Measurements from ENCODE around the gene HOXB2.

The HOXB2 gene

DNA sequence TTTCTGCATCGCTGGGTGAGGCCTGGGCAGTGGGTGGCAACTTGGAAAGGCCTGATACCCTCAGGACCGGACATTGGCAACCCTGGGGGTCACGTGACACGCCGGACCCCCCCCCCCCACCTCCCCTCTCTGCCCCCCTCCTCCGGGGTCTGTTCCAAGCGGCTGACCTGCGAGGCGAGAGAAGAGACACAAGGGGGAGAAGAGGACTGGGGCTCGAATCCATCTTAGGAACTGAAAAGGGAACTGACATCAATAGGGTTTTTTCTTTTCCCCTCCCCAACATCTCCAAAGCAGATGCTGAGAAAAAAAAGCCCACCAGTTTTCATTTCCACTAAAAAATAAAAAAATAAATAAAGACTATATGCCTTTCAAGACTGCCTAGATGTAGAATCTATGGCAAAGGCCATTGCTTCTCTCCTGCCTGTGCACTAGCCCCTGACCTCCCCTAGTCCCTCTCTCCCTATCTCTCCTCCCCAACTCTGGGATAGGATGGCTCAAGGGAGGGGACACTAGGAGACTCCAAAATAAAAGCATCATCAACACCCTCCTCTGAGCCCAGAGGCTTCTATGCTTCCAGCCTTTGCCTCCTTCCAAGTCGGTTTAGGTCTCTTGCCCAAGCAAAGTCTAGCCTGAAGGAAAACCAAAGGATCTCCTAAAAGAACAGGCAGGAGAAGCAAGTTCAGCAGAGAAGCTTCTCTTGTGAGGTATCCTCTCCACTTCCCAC lies 7.7 kb upstream of the HOXB2 start:
- no peak for DNase-seq (ENCODE audit: low read depth in 2 of 2)

DNA sequence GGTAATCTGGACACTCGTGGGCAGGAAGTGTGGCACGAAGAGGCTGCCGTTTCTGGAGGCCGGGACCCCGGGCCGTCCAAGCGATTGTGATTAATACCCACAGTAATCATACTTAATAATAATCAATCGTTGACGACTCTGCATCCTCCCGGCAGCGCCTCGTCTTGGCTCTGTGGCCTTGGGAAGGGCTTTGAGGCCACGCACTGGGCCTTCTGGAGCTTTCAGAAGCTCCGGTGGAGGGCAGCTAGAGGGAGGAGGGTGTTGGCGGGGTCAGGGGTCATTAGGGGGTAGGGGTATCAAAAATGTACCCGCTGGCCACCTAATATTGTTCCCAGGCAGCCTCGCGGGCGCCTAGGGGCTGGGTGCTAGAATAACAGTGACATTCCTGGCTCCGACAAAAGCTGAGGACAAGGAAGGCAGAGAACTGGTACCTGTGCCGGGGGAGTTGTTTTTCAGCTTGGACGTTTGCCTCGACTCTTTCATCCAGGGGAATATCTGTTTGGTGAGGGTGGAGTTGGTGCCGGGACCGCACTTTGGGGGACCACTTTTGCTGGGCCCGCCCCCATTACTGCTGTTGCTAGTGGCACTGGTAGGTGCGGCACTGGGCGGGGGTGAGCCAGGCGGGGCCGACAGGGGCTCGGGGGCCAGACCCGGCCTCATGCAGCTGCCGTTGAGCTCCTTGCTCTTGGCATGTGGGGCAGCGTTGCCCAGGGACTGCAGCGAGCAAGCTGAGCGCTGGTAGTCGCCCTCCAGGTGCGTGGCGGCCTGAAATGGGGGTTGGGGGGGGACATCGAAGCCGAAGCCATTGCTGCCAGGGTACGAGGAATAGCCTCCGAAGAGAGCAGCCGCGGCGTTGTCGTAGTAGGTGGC lies 6.9 kb upstream of the HOXB2 start:
- no peak for DNase-seq (ENCODE audit: low read depth in 2 of 2)

DNA sequence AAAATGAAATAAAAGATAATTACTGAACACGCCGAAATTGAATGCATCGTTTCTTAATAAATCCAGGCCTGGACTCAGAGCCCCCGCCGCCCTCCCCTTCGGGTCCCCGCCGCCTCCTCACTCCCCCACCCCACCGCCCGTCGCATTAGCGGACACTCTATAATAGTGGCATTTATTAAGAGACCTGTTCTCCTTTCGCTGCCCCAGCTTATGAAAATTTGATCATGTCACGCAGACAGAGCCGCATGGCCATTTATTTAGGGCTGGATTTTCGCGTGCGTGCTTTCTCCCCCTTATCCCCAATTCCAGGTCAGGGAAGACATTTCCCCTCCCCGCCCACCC lies 6.3 kb upstream of the HOXB2 start:
- no peak for DNase-seq (ENCODE audit: low read depth in 2 of 2)

DNA sequence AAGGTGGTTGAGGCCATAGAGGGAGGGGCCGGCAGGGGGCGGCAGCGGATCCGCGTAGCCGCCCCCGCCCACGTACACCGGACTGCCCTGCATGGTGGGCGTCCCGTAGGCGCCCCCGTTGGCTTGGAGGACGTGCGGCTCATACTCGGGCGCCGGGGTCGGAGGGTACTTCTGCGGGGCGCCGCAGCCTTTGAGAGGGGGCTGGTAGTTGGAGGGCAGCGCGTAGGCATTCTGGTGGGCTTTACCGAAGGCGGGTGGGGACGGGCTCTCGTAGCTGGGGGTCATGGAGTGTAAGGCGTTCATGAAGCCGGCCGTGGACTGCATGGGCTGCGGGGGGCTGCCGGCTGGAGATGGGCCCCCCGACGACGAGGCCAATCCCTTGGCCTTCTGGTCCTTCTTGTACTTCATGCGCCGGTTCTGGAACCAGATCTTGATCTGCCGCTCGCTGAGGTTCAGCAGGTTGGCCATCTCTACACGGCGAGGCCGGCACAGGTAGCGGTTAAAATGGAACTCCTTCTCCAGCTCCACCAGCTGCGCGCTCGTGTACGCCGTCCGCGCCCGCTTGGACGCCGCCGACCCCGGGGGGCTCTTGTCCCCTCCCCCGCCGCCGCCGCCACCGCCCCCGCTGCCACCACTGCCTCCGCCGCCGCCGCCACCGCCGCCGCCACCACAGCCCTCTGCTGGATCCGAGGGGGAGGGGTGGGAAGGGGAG lies 5.7 kb upstream of the HOXB2 start:
- DNase-seq (ENCODE audit: low read depth in 2 of 2) = no peak

DNA sequence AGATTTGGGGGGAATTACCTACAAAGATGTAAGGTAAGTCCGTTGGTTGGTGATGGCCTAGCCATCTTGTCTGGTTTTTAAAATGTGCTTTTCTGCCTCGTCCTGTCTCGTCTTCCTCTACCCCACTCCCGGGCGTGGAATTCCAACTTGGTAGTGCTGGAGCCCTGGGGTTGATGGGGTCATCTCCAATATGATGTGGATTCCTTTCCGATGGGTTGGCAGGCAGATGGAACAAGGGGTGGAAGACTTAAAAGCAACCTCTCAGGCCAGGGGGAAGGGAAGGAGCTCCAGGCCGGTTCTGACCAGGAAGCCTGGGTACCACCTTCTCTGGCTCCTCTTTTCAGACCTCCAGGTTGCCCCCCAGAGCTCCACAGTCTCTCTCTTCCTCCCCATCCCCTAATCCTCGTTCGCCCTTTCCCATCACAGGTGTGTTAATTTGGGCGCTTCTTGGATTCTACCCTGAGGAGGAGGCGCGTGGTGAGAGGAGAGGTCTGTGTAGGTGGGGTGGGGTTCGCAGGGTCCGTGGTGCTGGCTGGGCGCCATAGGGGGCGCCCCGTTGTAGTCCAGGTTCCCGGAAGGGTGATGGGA lies 5.1 kb upstream of the HOXB2 start:
- no peak for DNase-seq (ENCODE audit: low read depth in 2 of 2)

DNA sequence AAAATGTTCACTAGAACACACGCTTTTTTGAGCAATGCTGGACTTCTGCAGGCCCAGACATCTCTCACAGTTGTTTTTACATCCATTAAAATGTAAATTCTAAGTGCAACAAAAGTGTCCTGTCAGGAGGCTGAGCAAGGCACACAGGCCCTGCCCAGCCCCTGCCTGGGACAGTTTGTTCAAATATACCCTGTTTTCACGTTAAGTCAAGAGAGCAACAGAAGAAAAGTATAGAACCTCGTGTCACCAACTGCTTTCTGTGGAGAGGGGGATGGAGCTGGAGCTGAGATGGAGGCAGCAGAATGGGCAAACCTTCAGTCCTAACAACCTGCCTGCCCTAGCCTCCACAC lies 4.3 kb upstream of the HOXB2 start:
- DNase-seq (ENCODE audit: low read depth in 2 of 2) = no peak

DNA sequence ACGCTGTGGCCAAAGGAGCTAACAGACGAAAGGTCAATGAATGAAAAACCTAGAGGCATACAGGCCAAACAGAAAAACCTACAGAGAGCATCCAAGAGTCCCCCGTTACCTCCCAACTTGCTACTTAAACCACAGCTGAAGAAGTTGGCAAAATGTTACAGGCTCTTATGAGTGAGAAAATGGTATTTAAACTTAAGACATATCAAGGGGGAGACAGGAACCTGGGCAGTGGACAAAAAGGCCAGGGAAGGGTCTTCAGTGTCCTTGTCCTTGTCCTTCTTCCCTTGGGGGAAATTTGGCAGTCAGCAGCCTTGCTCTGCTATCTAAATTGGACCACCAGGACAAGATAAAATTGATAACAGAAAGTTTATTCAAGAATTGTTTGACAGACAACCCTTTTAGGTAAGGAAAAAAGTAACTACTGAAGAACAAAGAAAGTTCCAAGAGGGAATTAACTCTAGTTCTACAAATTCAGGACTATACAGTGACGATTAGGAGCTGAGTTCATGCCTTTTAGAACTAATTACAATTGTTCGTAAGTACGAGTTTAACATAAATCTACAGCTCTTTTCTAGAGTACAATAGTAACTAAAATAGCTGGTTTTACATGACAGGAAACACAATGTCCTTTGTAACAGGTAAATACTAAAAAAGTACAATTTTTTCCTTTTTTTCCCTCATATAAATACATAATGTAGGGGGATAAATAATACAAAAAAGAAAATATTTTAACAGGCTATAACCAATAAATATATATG lies 3.8 kb upstream of the HOXB2 start:
- no peak for DNase-seq (ENCODE audit: low read depth in 2 of 2)

DNA sequence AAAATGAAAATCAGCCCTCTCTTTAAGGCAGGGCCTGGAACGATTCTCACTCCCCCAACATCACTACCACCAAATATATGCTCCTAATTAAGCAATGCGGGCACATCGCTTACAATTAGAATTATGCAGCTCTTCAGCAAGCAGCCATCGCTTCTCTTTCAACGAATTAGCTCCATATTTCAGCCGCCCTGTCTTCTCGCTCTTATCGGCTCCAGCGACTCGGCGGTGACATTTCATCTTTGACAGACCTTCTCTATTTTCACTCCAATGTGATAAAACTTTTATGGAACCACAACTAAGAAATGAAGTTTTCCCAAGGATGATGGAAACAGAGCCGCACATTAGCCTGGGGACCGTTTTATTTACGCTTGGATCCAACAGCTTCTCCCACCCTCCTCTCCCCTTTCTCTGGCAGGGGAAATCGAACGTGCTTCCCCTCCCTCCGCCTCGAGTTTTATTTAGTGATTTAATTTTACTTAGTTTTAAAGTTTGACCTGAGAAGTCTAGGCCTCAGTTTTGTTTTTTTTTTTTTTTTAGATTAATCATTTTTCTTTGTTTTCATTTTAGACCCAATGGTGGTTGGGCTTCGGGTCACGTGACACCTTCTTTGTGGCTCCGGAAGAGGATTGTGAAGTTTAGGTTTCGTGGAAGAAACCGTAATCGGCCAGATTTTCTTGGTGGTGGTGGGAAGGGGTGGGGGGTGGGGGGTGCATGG lies 3.1 kb upstream of the HOXB2 start:
- no peak for DNase-seq (ENCODE audit: low read depth in 2 of 2)

DNA sequence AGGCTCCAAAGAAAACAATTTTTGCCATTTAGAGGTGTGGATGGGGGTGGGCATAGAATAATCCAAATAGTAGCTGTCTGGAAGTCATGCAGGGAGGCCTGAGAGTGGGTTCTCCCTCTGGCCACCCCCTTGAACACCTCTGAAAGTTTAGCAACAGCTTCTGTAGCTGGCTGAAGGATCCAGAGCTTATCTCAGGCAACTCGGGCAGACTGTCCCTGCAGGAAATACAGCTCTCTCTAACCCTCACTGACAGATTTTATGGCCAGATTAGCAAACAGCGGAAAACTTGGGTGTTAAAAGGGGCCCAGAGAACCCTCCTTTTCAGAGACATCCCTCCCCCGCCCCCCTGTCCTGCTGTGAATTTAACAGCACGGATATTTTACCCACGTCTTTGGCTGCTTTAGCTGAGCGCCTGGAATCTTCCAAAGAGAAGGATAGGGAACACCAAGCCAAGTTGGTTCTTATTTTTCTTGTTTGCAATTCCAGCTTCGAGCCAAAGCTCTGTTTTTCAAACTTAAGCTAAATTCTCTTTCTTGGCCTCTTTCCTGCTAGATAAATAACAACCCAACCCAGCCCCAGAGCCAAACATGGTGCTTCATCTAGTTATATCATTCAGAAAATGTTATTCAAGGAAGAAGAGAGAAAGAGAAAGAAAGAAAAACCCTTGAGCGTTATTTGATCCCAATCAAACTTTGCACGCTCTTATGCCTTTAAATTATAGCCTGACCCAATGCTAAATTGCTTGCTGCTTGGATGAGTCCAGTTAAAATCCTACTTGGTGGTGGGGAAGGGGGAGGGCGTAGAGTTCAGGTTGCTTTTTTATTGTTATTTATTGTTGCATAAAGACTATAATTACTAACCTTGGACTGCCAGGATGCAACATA lies 2.3 kb upstream of the HOXB2 start:
- DNase-seq (ENCODE audit: low read depth in 2 of 2) = no peak

DNA sequence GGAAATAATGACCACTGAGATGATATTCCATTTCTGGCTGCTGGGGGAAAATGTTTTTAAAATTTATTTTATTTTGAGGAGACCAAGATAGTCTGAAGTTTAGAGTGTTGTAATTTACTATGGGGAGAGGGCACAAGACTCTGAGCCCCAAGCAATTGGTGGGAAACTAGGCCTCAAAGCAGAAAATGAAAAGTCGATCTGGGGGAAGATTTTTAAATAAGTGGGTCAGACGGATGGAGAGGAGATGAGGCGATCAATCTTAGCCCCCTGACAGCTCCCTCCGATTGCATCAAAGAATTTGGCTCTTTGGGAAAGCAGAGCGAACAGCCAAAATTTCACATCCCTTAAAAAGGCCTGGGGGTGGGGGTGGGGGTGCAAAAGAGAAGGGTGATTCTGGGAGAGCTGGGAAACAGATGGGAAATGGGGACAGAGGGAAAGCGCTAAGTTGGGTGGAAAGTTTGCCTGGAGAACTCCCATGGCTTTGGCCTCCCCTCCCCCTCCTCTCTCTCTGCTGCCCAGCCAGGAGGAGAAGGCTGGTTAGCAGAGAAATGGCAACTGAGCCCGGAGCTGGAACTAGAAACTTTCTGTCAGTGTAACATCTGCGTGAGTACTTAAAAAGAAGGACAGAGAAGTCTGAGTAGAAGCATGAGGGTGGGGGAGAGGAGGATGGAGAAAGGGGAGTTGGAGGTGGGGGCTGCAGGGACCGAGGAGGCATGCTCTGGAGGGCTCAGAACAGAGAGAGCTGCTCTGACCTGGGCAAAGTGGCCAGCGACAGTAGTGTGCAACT lies 1.4 kb upstream of the HOXB2 start:
- DNase-seq (ENCODE audit: low read depth in 2 of 2) = no peak

DNA sequence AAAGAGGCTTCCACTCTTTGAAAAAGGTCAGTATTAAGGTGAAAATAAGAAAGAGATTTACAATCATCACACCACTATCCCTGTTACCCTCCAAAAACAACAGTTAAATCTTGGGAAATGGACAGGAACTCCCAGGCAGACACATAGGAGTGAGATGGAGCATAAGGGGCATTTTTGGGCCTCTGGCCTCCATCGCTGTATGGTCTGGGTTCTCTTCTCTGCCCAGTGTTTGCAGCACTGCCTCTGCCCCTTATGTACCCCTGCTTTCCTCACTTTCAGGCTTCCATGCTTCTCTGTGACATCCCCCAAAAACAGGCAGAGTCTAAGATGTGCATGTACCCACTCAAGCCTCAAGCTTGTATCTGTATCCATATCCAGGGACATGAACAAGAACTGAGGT lies 630 bp upstream of the HOXB2 start:
- no peak for DNase-seq (ENCODE audit: low read depth in 2 of 2)

DNA sequence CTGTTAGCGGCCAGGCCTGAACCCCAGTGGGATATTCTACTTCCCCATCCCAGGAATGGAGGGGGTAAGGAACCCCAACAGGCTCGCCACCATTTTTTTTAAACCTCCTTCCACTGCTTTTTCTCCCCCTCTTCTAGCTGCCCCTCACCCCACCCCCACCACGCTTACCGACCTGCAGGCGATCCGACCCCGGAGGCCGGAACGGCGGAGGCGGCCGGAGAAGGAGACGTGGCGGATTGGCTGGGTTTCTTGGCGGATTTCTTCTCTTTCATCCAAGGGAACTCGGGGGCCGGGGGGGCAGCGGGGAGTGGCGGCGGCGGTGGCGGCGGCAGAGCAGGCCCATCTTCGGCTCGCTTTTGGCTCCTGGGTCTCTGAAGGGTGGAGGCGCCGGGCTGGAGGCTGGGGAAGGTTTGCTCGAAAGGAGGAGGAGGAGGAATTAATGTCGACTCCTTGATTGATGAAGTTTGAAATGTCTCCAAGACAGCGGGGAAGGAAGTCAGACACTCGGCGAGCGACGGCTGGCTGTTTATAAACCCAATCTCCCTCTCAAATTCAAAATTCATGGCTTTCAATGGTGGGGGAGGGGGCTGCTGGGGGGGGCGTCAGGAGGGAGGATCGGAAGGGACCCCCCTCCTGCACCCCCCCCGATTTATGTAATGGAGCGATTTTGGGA lies 424 bp downstream of the HOXB2 start:
- DNase-seq (ENCODE audit: low read depth in 2 of 2) = no peak

DNA sequence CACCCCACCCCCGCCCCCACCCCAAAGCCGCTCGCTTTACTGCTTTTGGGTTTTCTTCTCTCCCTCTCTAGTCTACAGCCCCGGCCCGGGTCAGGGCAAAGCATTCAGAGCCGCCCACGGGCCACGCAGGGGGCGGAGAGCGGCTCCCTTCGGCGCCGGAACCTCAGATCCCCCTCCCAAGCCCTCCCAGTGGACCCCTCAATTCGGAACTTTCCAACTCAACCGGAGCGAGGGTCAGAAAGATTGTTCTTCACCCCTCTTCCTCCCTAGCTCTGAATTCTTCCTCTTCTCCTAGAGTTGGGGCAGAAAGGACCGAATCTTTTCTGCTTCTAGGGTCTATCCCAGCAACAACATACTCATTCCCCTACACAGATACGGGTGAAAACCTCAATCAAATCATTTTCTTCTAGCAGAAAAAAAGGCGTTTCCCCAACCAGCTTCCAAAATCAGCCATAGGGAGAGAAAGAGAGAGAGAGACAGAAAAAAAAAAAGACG lies 1.0 kb downstream of the HOXB2 start:
- DNase-seq (ENCODE audit: low read depth in 2 of 2) = no peak

DNA sequence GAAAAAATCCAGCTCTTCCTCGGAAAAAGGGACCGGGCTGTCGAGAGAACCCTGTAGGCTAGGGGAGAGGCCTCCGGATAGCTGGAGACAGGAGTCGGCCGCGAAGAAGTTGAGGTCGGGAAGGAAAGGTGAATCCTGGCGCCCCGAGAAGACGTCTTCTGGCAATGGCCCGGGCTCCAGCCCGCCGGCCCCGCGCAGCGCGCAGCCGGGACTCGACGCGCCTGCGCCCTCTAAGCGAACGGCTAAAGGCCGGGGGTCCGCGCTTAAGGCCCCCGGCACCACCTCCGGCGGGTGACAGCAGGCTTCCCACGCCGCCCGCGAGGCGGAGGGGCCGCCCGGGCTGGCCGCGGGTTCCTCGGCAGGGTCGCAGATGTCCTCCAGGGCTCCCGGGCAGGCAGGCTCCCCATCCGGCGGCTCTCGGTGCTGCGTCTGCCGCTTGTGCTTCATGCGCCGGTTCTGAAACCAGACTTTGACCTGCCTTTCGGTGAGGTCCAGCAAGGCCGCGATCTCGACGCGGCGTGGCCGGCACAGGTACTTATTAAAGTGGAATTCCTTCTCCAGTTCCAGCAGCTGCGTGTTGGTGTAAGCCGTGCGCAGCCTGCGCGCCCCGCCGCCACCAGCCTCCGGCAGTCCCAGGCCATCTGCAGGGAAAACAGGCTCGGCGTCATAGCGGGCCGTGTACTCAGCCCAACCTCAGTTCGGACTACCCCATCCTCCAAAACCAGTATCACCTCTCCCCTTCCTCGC lies 1.6 kb downstream of the HOXB2 start:
- DNase-seq (ENCODE audit: low read depth in 2 of 2) = peak in 1 of 2 donors; percentile 32

DNA sequence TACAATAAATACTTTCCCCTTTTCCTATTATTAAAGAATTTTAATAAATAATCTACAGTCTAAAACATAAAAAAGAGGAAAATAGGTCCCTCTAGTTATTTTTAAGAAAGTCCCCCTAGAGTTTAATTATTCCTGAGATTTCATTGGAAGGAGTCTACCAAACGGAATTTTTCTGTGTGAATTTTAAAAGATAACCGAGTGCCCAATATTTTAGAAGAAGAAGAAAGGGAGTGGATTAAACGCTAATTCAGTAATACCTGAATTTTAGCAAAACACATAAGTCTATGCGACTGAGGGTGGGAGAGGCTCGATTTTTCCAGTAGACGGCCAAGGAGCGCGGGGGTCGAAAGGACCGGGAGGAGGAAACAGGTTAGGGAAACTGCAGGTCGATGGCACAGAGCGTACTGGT lies 2.2 kb downstream of the HOXB2 start:
- no peak for DNase-seq (ENCODE audit: low read depth in 2 of 2)

DNA sequence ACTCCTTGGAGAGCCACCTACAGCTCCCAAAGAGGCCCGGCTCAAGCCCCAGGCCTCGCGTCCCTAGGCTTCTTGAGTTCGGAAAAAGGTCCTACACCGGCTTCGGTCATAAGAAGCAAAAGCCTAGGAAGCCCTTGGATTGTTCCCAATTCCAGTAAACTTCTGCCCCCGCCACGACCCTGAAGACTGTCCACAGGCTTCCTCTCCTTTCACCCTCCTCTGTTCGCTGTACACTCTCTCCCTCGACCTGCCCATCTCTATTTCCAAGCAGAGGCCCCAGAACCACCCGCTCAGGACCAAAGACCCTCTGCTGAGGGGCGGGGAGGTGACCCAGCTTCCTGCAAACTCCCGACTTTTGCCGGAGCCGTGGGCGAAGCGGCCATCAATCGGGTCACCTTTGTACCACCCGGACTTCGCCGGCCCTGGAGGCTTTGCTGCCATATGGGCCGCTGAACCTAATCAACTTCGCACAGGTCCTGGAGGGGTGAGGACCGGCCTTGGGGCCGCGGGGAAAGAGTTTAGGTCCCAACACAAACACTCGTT lies 2.7 kb downstream of the HOXB2 start:
- DNase-seq (ENCODE audit: low read depth in 2 of 2) = no peak

DNA sequence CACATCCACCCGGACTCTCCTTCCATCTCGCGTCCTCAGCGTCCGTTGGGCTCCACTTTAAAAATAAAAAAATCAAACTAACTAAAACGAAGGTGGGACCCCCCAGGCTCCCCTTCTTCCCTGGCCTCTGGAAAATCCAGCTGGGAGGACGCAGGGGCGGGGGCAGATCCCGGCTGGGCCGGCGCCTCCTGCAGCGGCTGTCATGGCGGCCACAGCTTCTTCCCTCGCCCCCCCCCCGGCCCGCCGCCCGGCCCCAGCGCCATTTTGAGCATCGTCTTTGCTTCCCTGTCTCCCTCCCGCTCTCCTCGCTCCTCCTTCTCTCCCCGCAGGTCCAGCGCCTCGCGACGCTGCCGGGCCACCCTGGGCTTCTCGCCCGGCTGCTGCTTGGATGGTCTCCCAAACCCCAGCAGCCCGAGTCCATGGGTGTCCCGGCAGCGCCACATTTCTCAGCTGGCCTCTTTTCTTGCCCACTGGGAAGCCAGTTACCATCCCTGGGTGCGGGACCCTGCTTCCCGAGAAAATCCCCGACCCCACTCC lies 3.3 kb downstream of the HOXB2 start:
- no peak for DNase-seq (ENCODE audit: low read depth in 2 of 2)
